Measurements from ENCODE around the gene AXL. TPM values are rescaled to one million over a fixed set of nuclear protein-coding genes. Genes with fewer than 3 reads are reported as not detected.

AXL gene
- total RNA-seq, 2 donors from 2014 or later: 26.1 to 168 TPM

DNA sequence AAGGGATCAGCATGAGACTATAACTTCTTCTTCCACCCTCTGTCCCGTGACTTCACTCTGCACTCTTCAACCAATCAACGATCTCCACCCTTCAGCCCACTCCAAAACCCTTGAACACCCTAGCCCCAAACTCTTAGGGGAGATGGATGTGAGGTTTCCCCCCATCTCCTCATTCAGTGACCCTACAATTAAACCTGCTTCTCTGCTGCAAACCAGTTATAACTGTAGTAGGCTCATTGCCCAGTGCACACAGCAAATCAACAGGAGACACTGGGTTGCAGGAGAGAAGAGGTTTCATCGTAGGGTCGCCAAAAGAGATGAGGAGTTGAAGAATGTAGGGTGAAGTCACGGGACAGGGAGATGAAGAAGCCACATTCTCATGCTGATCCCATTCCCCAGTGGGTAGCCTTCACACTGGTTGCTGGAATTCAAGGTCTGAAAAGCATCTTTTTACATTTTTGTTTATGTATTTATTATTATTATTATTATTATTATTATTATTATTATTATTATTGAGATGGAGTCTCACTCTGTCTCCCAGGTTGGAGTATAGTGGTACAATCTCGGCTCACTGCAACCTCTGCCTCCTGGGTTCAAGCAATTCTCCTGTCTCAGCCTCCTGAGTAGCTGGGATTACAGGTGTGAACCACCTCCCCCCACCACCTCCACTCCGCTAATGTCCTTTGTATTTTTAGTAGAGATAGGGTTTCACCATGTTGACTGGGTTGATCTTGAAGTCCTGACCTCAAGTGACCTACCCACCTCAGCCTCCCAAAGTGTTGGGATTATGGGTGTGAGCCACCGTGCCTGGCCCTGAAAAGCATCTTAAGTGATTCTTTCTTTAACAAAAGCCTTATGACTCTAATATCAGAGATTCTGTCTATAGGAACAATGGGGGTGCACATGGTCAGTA is 31.8 kb upstream of the AXL start:
- intact Hi-C loops (cut with DNase I): no loop called here
- H3K4me1 ChIP-seq (replicated peaks): no peaks in the 10 kb centered on the region
- no peaks in the 10 kb centered on the region for H3K36me3 ChIP-seq
- H3K27me3 ChIP-seq (replicated peaks; ENCODE audit: insufficient read depth): no peaks in the 10 kb centered on the region
- WGBS: 82% methylated on average over 8 of the region's 8 CpGs
- no peak for DNase-seq (ENCODE audit: low spot score)
- TF ChIP-seq, protein P1, sequence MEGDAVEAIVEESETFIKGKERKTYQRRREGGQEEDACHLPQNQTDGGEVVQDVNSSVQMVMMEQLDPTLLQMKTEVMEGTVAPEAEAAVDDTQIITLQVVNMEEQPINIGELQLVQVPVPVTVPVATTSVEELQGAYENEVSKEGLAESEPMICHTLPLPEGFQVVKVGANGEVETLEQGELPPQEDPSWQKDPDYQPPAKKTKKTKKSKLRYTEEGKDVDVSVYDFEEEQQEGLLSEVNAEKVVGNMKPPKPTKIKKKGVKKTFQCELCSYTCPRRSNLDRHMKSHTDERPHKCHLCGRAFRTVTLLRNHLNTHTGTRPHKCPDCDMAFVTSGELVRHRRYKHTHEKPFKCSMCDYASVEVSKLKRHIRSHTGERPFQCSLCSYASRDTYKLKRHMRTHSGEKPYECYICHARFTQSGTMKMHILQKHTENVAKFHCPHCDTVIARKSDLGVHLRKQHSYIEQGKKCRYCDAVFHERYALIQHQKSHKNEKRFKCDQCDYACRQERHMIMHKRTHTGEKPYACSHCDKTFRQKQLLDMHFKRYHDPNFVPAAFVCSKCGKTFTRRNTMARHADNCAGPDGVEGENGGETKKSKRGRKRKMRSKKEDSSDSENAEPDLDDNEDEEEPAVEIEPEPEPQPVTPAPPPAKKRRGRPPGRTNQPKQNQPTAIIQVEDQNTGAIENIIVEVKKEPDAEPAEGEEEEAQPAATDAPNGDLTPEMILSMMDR (IDR thresholded peaks at IDR 0.05): no peak
- no peak for TF ChIP-seq POLR2AphosphoS5 (IDR thresholded peaks at IDR 0.05)
- no peak for TF ChIP-seq POLR2A (IDR thresholded peaks at IDR 0.05)
- no peaks in the 10 kb centered on the region for H3K9me3 ChIP-seq
- H3K27ac ChIP-seq: no peak overlapping the region
- H3K4me3 ChIP-seq: no peak overlapping the region

- no peak overlapping the region for H3K4me3 ChIP-seq
- TF ChIP-seq POLR2A (IDR thresholded peaks at IDR 0.05) (no peak), POLR2AphosphoS5 (IDR thresholded peaks at IDR 0.05) (no peak)
- TF ChIP-seq, protein P1 (IDR thresholded peaks at IDR 0.05): no peak
- no peaks in the 10 kb centered on the region for H3K4me1 ChIP-seq (replicated peaks)
- intact Hi-C loops (cut with DNase I): no loop called here
- H3K9me3 ChIP-seq: no peaks in the 10 kb centered on the region
- no peak for DNase-seq (ENCODE audit: low spot score)
- 70% methylated on average over 3 of the region's 3 CpGs for WGBS
- no peaks in the 10 kb centered on the region for H3K36me3 ChIP-seq
- H3K27ac ChIP-seq: no peak overlapping the region
- no peaks in the 10 kb centered on the region for H3K27me3 ChIP-seq (replicated peaks; ENCODE audit: insufficient read depth)
Observed at GRCh38 chr19:41187884-41188279, 31.1 kb upstream of the AXL start.

DNA sequence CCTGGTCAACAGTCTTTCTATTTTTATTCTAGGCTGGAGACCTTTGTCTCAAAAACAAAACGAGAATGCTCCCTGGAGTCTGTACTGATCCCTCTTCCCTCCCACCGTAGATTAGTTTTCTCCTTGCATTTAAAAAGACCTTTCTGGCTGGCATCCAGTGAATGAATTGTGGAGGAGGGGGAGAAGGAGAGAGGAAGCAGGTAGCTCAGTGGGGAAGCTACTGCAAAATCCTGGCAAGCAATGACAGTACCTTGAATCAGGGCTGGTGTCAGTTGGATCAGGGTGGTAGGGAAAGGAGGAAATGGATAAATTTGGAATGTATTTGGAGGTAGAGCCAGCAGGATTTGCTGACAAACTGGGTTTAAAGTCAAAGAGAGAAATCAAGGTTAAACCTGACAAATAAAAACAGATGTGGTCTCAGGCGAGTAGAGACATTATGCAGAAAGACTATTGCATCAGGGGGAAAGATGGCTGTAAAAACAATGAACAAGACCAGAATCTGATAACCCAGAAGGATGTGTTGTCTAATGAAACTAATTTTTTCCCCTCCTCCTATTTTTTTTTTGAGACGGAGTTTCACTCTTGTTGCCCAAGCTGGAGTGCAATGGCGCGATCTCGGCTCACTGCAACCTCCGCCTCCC is 29.5 kb upstream of the AXL start:
- Histone ChIP-seq H3K36me3 (no peaks in the 10 kb centered on the region), H3K4me1 (replicated peaks) (no peaks in the 10 kb centered on the region), H3K27me3 (replicated peaks; ENCODE audit: insufficient read depth) (no peaks in the 10 kb centered on the region), H3K4me3 (no peak overlapping the region), H3K9me3 (no peaks in the 10 kb centered on the region), H3K27ac (no peak overlapping the region)
- DNase-seq (ENCODE audit: low spot score): no peak
- intact Hi-C loops (cut with DNase I): no loop called here
- TF ChIP-seq POLR2A (IDR thresholded peaks at IDR 0.05): no peak
- TF ChIP-seq POLR2AphosphoS5 (IDR thresholded peaks at IDR 0.05): no peak
- TF ChIP-seq, protein P1 (IDR thresholded peaks at IDR 0.05): no peak
- 60% methylated on average over 8 of the region's 8 CpGs for WGBS

DNA sequence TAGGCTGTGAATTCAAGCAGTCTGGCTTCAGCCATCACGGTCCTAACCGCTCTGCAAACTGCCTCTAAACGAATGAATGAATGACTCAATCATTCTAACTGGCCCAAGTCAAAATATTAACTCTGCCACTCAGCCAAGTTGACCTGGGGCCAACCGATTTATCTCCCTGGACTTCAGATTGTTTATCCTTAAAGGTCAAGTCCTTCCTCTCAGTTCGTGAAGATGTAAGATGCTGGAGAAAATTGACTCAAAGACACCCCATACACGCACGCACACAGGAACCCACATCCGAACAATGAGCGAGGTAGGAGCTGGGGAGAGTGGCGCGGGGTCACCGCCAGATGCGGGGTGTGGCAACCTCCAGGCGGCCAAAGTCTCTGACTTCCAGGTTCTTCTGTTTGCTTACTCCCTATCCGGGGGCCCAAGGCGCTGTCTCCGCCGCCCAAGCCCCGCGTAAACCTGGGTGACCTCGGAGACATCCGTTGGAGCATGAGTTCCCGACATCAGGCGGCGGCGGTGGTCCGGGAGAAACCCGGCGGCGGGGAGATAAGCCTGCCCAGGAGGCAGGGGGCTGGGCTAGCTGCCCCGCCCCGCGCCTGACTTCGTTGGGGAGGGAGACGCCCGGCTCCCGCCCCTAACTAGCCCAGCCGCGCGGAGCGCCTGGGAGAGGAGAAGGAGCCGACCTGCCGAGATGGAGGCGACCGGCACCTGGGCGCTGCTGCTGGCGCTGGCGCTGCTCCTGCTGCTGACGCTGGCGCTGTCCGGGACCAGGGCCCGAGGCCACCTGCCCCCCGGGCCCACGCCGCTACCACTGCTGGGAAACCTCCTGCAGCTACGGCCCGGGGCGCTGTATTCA is 26.2 kb upstream of the AXL start, which contains the start of gene CYP2S1:
TSS of gene CYP2S1 (plus strand) at position 646 of the 856 bp plus-strand sequence. CDS start at position 692, 46 bp downstream.
- Histone ChIP-seq H3K9me3 (no peaks in the 10 kb centered on the region), H3K27me3 (replicated peaks; ENCODE audit: insufficient read depth) (no peaks in the 10 kb centered on the region), H3K4me3 (peak within 1 kb of the TSS; percentile 17 to 20), H3K4me1 (replicated peaks) (no peaks in the 10 kb centered on the region), H3K36me3 (no peaks in the 10 kb centered on the region), H3K27ac (no peak within 1 kb of the TSS)
- WGBS: 6% methylated on average over 37 of the region's 58 CpGs
- DNase-seq (ENCODE audit: low spot score): no peak
- intact Hi-C loops (cut with DNase I): no loop called here
- TF ChIP-seq POLR2A (IDR thresholded peaks at IDR 0.05) (peak; percentile 44), POLR2AphosphoS5 (IDR thresholded peaks at IDR 0.05) (no peak)
- TF ChIP-seq, protein P1 (IDR thresholded peaks at IDR 0.05): no peak

All from prostate gland (tissue), 2 donors.